HepG2 (cell line): Measurements from ENCODE around the gene PNKD. TPM values are rescaled to one million over a fixed set of nuclear protein-coding genes. Genes with fewer than 3 reads are reported as not detected.
A peak's percentile ranks its signal among the peaks of the same experiment; 100 is the strongest.

Experiments used
- ATAC-seq: fragments of 200-7000 bp; cut with Tn5 transposase; 3 replicates; pipeline ENCODE4 v1.9.1; 2020; ENCODE audit warnings: mild to moderate bottlenecking, moderate library complexity
- BruUV-seq: library from RNA; stranded (reverse); fragments of 400-500 nt; replicated peaks from 2 replicates; lab custom pipeline; 2021; lab: Mats Ljungman, UMichigan
- CTCF ChIA-PET: fragments of 300-600 bp; formaldehyde crosslinking; extraction: SDS; loops from one replicate; lab custom pipeline; 2021; ENCODE audit warnings: low total read pairs, inconsistent platforms, low intra/inter-chr PET ratio; lab: Yijun Ruan, JAX
- POLR2A ChIA-PET: fragments of 350-600 bp; sonication (Branson Sonifier 250); formaldehyde crosslinking; loops from one replicate; lab custom pipeline; 2020; ENCODE audit warnings: antibody characterized with exemption, inconsistent platforms; lab: Yijun Ruan, JAX
- DNase-seq: peaks from one replicate; pipeline ENCODE4 v3.0.0-alpha.2; 2015; ENCODE audit warnings: low spot score
- FAIRE-seq: peaks from 3 replicates; lab custom pipeline; 2011; peaks lifted over from hg19 to GRCh38; lab: Jason Lieb, UNC
- H2AFZ ChIP-seq: one replicate; pipeline ENCODE4 v1.6.1; 2011; ENCODE audit warnings: low read length, inconsistent platforms
- H3K27ac ChIP-seq: fragments of 300-600 bp; 3 replicates; pipeline ENCODE4 v1.8.0; 2011; ENCODE audit warnings: mixed run types, mild to moderate bottlenecking, mixed read lengths, low read length, inconsistent platforms; ENCODE audit not compliant: insufficient read depth; ENCODE audit errors: extremely low read length
- H3K27me3 ChIP-seq, 2 experiments: fragments of 200-600 bp in 1 of 2; 2 replicates in 1 of 2; 3 replicates in 1 of 2; pipeline versions ENCODE4 v1.6.0 to v1.8.0; 2011; ENCODE audit warnings: low read length in 2 of 2, mild to moderate bottlenecking in 2 of 2, moderate library complexity in 2 of 2, inconsistent platforms in 1 of 2; ENCODE audit not compliant: insufficient read depth in 2 of 2, control insufficient read depth in 1 of 2
- H3K36me3 ChIP-seq, 2 experiments: fragments of 200-600 bp in 1 of 2; replicated peaks in 1 of 2; 2 replicates in 1 of 2; 3 replicates in 1 of 2; pipeline versions ENCODE4 v1.5.1 to v1.8.0; 2011; ENCODE audit warnings: low read length in 2 of 2, inconsistent platforms in 1 of 2; ENCODE audit not compliant: insufficient read depth in 2 of 2, control insufficient read depth in 1 of 2
- H3K4me1 ChIP-seq: 2 replicates; pipeline ENCODE4 v1.5.1; 2012; ENCODE audit warnings: low read length, inconsistent platforms; ENCODE audit not compliant: insufficient read depth
- H3K4me2 ChIP-seq: 2 replicates; pipeline ENCODE4 v1.6.0; 2011; ENCODE audit warnings: low read depth, low read length, inconsistent platforms
- H3K4me3 ChIP-seq, 3 experiments: fragments of 200-600 bp in 1 of 3; sonication (generic), shearing (Covaris generic) in 1 of 3; replicated peaks in 1 of 3; 2 replicates each; pipeline ENCODE4 v1.5.1; 2011 to 2016; ENCODE audit warnings: low read length in 3 of 3, inconsistent platforms in 2 of 3, low read depth in 2 of 3, mild to moderate bottlenecking in 2 of 3, control low read depth in 1 of 3, mixed read lengths in 1 of 3; ENCODE audit not compliant: insufficient read depth in 1 of 3
- H3K79me2 ChIP-seq: one replicate; pipeline ENCODE4 v1.6.1; 2011; ENCODE audit warnings: low read length, inconsistent platforms; ENCODE audit not compliant: insufficient read depth
- H3K9ac ChIP-seq: 2 replicates; pipeline ENCODE4 v1.6.0; 2011; ENCODE audit warnings: mild to moderate bottlenecking, low read depth, low read length, inconsistent platforms; ENCODE audit not compliant: insufficient read depth
- H3K9me3 ChIP-seq: 2 replicates; pipeline ENCODE4 v1.5.1; 2012; ENCODE audit warnings: mild to moderate bottlenecking, low read length
- H4K20me1 ChIP-seq: 2 replicates; pipeline ENCODE4 v1.6.0; 2011; ENCODE audit warnings: inconsistent platforms, mild to moderate bottlenecking, low read length, moderate library complexity; ENCODE audit not compliant: insufficient read depth
- GATA4 ChIP-seq: sonication (generic); IDR thresholded peaks from 2 replicates; pipeline ENCODE4 v1.6.1; 2016; ENCODE audit warnings: antibody characterized with exemption, low read depth, borderline replicate concordance
- HNRNPH1 ChIP-seq: fragments of 200-400 bp; formaldehyde crosslinking; optimal IDR thresholded peaks from 2 replicates; pipeline ENCODE3; 2017; ENCODE audit warnings: mild to moderate bottlenecking, low read depth, low read length
- RFX5 ChIP-seq: IDR thresholded peaks from 2 replicates; pipeline ENCODE4 v1.6.1; 2011; ENCODE audit warnings: low read depth, low read length, improper control_type of control experiment
- ZNF205 ChIP-seq: IDR thresholded peaks from 2 replicates; pipeline ENCODE4 v1.6.1; 2018; ENCODE audit warnings: missing biosample characterization, missing genetic modification reagents
- ZNF326 ChIP-seq: sonication (generic); formaldehyde crosslinking; IDR thresholded peaks from 2 replicates; pipeline ENCODE4 v1.4.0; 2020; ENCODE audit warnings: missing genetic modification reagents, borderline replicate concordance
- ZNF484 ChIP-seq: sonication (generic); formaldehyde crosslinking; IDR thresholded peaks from 2 replicates; pipeline ENCODE4 v1.5.1; 2020; ENCODE audit warnings: mild to moderate bottlenecking, low read depth, missing genetic modification reagents, borderline replicate concordance
- WGBS: methylation state at CpG from one replicate; pipeline ENCODE4 v1.1.6; 2017; ENCODE audit warnings: low lambda C conversion rate; 5-methylcytosine and 5-hydroxymethylcytosine counted together
- in situ Hi-C: cut with HindIII; loops from 2 replicates; pipeline ENCODE4 v1.10.0; 2017; ENCODE audit warnings: low pct_unique_long_range_greater_than_20kb; ENCODE audit not compliant: extremely low pct_ligation_motif_present
- intact Hi-C: fragments of 100-400 bp; cut with micrococcal nuclease; formaldehyde crosslinking; loops from one replicate; pipeline ENCODE4 v1.10.0; 2022; ENCODE audit not compliant: unreplicated experiment
- polyA plus RNA-seq, 8 experiments: library from polyadenylated mRNA; depleted of rRNA in 3 of 8; stranded (reverse) in 7 of 8; unstranded in 1 of 8; fragments of >200 nt; fragmentation: Illumina TruSeq in 4 of 8; extraction: Trizol in 4 of 8; gene quantifications; 2 replicates each; pipeline versions ENCODE4 v1.2.1 to v1.2.3, GENCODE V29; 2011 to 2016; ENCODE audit warnings: low read depth in 4 of 8, missing spikeins in 1 of 8, mixed read lengths in 1 of 8; ENCODE audit not compliant: insufficient read depth in 1 of 8
- total RNA-seq, 5 experiments: library from RNA; depleted of rRNA; stranded (reverse); fragments of >200 nt; fragmentation: Illumina TruSeq; extraction: Trizol; gene quantifications; 2 replicates each; pipeline ENCODE4 v1.2.3, GENCODE V29; 2016; ENCODE audit warnings: low read depth in 1 of 5
- TF ChIP-seq, protein P1 (sequence below): sonication (generic); formaldehyde crosslinking; IDR thresholded peaks from 2 replicates; pipeline ENCODE4 v1.9.0; 2021; ENCODE audit warnings: missing genetic modification reagents, borderline replicate concordance

The PNKD gene
- total and polyA plus RNA-seq, 2 of the 13 experiments (the other 11 are each of a cell fraction or from before 2014, with no cell fraction given), result 55.9 to 80.4 TPM

DNA sequence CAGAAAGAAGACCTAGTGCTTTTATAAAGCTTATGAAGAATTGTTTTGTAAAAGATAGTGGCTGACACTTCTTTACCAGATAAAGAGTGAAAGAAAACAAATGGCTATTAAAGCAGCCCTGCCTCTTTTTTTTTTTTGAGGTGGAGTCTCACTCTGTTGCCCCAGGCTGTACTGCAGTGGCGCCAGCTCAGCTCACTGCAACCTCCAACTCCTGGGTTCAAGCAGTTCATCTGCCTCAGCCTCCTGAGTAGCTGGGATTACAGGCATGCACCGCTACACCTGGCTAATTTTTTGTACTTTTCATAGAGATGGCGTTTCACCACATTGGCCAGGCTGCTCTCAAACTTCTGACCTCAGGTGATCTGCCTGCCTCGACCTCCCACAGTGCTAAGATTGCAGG is 40.5 kb upstream of the PNKD start:
- Histone ChIP-seq H3K4me2 (no peak overlapping the region), H3K36me3 (peaks cover 27 to 88% of the 10 kb centered on the region in 2 experiments), H4K20me1 (no peaks in the 10 kb centered on the region), H3K27me3 (no peaks in the 10 kb centered on the region), H3K4me1 (peaks cover 47% of the 10 kb centered on the region), H3K27ac (no peak overlapping the region), H3K9me3 (no peaks in the 10 kb centered on the region), H2AFZ (no peak overlapping the region), H3K4me3 (no peak overlapping the region), H3K9ac (no peak overlapping the region), H3K79me2 (peaks cover 5% of the 10 kb centered on the region)
- in situ Hi-C loops, result no loop called here
- FAIRE-seq, result no peak
- POLR2A ChIA-PET, result interaction anchor here (1.1 to 1.7 kb wide), 2 partner anchors 13 kb away, joined by 4 to 11 read pairs; partner anchors contain the start of gene ARPC2
- CTCF ChIA-PET, result no interaction called here
- no peak for TF ChIP-seq HNRNPH1
- no peak for TF ChIP-seq ZNF484
- no peak for TF ChIP-seq RFX5
- no peak for TF ChIP-seq ZNF205 (CRISPR knock-in tag)
- TF ChIP-seq ZNF326 (CRISPR knock-in tag), result no peak
- no peak for TF ChIP-seq GATA4
- TF ChIP-seq, protein P1, sequence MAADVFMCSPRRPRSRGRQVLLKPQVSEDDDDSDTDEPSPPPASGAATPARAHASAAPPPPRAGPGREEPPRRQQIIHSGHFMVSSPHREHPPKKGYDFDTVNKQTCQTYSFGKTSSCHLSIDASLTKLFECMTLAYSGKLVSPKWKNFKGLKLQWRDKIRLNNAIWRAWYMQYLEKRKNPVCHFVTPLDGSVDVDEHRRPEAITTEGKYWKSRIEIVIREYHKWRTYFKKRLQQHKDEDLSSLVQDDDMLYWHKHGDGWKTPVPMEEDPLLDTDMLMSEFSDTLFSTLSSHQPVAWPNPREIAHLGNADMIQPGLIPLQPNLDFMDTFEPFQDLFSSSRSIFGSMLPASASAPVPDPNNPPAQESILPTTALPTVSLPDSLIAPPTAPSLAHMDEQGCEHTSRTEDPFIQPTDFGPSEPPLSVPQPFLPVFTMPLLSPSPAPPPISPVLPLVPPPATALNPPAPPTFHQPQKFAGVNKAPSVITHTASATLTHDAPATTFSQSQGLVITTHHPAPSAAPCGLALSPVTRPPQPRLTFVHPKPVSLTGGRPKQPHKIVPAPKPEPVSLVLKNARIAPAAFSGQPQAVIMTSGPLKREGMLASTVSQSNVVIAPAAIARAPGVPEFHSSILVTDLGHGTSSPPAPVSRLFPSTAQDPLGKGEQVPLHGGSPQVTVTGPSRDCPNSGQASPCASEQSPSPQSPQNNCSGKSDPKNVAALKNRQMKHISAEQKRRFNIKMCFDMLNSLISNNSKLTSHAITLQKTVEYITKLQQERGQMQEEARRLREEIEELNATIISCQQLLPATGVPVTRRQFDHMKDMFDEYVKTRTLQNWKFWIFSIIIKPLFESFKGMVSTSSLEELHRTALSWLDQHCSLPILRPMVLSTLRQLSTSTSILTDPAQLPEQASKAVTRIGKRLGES, result no peak
- 100% methylated on average over 4 of the region's 4 CpGs for WGBS
- DNase-seq, result no peak
- intact Hi-C loops, result no loop called here
- ATAC-seq, result no peak
- TSS peak; percentile 11 for BruUV-seq
